SK-N-MC (cell line): ENCODE results near the gene VAV2.

Source experiments
- EZH2 ChIP-seq: fragments of 200-600 bp; sonication (generic); IDR thresholded peaks from one replicate; pipeline ENCODE4 v1.6.1; 2017; ENCODE audit warnings: antibody characterized with exemption
- FOXP2 ChIP-seq: optimal IDR thresholded peaks from 2 replicates; pipeline ENCODE3; 2011; ENCODE audit warnings: mild to moderate bottlenecking, moderate library complexity; ENCODE audit not compliant: insufficient read depth; ENCODE audit errors: extremely low read length, control extremely low read depth
- POLR2AphosphoS5 ChIP-seq: IDR thresholded peaks from 2 replicates; pipeline ENCODE4 v1.6.1; 2012; ENCODE audit warnings: mild to moderate bottlenecking, low read depth, low read length, borderline replicate concordance

DNA sequence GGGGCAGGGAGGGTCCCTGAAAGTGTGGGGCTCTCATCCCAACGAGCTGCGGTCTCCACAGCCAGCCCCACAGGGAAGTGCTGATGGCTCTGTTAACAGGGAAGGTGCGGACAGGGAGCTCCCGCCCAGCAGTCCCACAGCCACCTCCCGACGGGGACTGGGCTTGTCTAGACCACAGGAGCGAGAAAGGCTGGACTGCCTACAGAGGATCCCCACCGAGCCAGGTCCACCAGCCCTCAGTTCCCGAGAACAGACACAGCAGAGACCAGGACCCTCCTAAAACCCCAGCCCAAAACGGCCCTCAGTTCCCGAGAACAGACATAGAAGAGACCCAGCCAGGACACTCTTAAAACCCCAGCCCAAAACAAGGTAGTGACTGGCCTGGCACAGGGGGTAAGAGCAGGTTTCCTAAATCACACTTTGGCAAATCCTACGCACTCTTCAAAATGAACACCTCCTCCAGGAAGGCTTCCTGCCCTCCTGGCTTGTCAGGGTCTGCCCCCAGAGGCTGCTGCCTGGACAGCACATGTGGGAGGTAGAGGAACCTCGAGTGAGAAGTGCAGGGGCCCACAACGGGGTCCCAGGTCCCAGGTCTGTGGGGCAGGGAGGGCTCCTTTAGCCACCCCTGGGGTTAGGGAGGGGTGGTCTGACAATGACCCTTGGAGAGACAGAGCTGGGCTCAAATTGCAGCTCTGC is 167.9 kb downstream of the VAV2 start:
- no peak for TF ChIP-seq POLR2AphosphoS5
- TF ChIP-seq EZH2 = no peak
- no peak for TF ChIP-seq FOXP2
